HG02943 (cell line): ENCODE measurements around the gene RAVER1.
"Not testable (repeated sequence)": the region's sequence is repeated elsewhere in the genome, so short reads cannot be mapped to it uniquely, and the experiment has no call there.

ENCODE experiments used
- ATAC-seq: cut with Tn5 transposase; IDR thresholded peaks from one replicate; pipeline ENCODE4 v1.9.1; 2021; ENCODE audit warnings: mild to moderate bottlenecking, low read depth, moderate library complexity; ENCODE audit not compliant: unreplicated experiment

Gene RAVER1

GRCh38 chr19:10344780-10345179, 11.5 kb upstream of the RAVER1 start:
- no peak for ATAC-seq

DNA sequence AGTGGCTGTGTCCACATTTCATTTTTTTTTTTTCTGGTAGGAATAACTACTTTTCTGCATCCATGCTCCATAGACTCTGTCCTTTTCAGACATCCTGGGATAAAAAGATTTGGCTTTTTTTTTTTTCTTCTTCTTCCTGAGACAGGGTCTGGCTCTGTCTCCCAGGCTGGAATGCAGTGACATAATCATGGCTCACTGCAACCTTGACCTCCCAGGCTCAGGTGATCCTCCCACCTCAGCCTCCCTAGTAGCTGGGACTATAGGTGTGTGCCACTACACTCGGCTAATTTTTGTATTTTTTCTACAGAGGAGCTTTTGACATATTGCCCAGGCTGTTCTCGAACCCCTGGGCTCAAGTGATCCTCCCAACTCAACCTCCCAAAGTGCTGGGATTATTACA, 10.2 kb upstream of the RAVER1 start:
- no peak for ATAC-seq

DNA sequence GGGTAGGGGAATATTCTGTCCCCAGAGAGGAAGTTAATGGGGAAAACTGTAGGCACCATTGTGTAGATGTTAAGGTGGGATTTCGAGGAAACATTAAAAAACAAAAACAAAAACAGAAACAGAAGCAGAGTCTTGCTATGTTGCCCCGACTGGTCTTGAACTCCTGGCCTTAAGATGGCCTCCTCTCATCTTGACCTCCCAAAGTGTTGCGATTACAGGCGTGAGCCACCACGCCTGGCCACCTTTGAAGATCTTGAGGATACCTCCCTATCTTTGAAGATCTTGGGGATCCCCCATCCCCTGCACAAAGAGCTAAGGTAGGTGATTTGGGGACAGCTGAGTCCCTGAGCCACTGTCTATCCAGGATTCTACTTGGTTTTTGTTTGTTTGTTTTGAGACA, 6.6 kb upstream of the RAVER1 start:
- ATAC-seq, result no peak

- no peak for ATAC-seq
These were observed 6.1 kb upstream of the RAVER1 start, which contains the start of gene ICAM3 for GRCh38 chr19:10339380-10339960. TSS of gene ICAM3 (minus strand) at chr19:10339624. CDS start at chr19:10339614, 10 bp downstream.

DNA sequence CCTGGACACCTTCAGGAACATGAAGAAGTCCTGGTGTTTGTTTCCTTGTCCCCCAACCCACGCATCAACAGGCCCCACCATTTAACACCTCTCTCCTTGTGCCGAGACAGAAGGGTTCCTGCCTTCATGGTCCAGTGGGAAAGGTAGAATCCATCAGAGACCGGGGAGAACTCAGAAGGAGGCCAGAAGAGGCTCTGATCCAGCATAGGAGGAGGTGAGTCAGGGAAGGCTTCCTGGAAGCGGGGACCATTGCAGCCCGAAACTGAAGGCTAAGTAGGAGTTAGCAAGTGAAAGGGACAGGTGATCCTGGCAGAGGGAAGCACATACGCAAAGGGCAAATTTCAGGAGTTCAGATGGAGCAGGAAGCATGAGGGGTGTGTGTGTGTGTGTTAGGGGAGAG, 5.6 kb upstream of the RAVER1 start:
- ATAC-seq, result no peak

DNA sequence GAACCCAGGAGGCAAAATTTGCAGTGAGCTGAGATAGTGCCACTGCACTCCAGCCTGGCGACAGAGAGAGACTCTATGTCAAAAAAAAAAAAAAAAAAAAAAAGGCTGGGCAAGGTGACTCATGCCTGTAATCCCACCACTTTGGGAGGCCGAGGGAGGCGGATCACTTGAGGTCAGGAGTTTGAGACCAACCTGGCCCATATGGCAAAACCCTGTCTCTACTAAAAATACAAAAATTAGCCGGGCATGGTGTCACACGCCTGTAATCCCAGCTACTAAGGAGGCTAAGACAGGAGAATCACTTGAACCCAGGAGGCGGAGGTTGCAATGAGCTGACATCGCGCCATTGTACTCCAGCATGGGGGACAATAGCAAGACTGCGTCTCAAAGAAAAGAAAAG, 3.4 kb upstream of the RAVER1 start:
- ATAC-seq, result not testable (repeated sequence)

GRCh38 chr19:10335352-10335985, 2.1 kb upstream of the RAVER1 start:
- ATAC-seq, result no peak

- no peak for ATAC-seq
These were observed 1.4 kb upstream of the RAVER1 start for GRCh38 chr19:10334588-10335351.

DNA sequence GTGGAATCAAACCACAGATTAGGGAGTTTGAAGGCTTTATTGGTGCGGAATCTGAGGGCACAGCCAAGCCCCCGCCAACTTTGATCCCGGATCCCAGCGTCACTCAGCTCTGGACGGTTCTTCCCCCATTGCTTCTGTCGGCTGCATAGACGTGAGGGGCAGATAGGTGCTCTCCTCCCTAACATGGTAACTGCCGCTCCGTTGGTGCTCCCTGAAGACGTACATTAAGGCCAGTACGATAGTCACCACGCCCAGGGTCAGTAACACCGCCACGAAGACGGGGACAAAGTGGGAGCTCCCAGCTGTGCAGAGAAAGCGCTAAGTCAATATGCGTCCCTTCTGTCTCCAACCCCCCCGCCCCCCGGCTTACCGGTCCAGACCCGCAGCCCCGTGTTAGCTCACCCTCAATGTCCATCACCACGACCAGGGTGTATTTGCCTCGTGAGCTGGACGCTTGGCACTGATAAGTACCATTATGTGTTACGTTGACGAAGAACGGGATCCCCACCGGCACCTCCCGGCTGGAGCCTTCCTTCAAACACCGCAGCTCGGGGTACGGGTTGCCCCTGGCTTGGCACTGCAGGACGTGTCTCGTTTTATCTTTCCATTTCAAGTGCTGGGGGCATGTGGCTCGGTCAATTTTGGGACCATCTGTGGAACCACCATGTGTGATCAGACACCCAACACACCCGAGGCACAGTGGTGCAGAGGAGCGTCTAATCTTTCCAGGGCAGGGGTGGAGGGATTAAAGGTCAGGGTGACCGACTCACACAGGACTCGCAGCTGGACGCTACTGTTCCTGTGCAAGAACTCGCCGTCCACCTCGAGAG, 644 bp upstream of the RAVER1 start:
- ATAC-seq, result no peak

DNA sequence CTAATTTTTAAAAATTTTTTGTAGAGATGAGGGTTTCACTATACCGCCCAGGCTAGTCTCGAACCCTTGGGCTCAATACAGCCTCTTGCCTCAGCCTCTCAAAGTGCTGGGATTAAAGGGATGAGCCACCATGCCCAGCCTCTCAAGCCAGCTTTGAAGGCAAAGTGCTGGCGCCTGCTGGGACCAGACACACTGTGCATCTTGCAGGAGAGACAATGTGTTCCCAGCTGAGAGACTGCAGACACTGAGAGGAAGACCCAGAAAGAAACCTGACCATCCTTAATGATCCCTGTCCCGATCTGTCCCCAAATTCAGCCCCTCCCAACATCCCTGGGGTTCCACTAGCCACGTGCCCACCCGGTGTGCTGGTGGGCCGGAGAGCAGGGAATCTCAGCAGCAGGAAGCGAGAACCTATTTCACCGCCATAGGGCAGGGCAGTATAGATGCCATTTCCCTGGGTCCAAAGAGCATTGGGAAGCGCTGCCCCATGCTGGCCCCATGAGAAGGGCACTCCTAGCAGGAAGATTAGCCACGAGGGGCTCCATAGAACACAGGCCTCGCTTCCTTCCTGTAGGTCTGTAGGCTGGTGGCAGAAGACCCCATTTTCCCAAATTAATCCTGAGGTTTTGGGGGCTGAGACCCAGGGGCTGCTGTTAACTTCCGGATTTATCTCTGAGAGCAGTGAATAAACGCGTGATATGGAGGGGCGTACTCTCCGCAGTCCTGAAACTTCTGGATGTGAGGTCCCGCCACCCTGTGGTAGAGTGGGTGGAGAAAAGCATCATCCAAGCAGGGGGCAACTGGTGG, 968 bp downstream of the RAVER1 start:
- ATAC-seq, result no peak

GRCh38 chr19:10329555-10329954, 3.8 kb downstream of the RAVER1 start:
- no peak for ATAC-seq

DNA sequence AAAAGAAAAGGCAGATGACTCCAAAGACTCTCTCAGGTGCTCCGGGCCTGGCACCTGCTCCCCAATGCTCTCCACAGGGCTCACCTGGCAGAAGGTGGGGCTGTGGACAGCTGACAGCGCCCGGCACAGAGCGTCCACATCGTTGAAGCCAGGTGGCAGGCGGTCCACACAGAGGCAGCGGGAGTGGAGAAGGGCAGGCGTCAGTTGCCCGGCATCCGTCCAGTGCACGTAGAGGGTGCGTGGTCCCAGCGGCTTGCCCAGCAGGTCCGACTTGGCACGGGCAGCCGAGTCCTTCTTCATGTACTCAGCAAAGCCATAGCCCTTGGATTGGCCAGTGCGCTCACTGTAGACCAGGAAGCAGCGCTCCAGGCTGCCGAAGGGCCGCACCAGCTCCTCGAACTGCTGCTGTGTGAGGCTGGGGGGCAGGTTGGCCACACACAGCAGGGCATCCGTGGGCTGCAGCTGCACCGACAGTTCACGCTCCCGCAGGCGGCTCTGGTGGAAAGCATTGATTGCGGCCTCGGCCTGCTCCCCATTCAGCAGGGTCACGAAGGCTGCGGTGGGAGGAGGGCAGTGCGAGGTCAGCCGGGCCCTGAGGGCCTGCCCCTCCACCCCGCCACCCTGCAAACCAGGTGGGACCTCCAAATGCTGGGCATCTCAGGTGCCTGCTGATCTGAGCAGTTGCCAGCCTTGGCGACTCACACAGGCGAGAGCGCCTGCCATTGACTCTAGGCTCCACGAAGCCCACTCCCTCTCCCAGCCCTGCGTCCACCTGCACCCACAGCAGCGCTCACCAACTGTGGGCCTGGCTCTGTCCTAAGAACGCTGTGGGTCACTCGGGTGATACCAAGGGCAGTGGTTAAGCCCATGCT, 4.5 kb downstream of the RAVER1 start:
- ATAC-seq, result no peak

- no peak for ATAC-seq
These were observed 5.5 kb downstream of the RAVER1 start for GRCh38 chr19:10327793-10328192.

GRCh38 chr19:10325732-10326131, 7.6 kb downstream of the RAVER1 start:
- ATAC-seq, result no peak

GRCh38 chr19:10321874-10322835, 11.2 kb downstream of the RAVER1 start:
- ATAC-seq, result no peak

GRCh38 chr19:10321417-10321797, 11.9 kb downstream of the RAVER1 start:
- ATAC-seq, result no peak

DNA sequence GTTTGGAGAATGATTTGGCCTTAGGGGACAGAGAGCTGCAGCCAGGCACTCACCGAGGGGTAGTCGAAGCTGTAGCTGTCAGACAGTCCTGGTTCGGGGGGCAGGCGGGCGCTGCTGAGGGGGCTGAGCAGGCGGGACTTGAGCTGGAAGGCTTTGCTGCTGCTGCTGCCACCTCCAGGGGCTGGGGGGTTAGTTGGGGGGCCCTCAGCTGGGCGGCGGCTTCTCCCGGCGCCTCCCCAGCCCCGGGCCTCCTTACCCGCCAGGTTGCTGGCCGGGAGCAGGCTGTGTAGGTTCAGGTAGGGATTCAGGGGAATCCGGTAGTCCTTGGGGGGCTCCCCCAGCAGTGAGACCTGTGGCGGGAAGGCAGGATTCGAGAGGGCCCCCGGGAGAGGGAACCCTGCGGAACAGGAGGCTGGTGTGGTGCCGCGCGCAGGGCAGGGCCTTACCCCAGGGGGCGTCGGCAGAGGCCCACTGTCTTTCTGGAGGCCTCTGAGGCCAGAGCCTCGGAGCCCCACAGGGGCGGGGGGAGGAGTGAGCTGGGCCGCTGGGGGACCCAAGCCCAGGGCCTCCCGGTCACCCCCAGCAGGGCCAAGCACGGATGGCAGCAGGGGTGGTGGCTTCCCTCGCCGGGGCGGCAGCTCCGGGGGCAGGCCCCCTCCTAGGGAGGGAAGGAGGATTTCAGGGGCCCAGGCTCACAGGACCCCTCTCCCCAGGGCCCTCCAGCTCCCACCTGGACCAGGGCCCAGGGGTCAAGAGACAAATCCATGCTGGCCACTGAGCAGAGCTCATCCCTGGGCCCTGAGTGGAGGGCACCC, 12.5 kb downstream of the RAVER1 start:
- ATAC-seq, result no peak
